IMR-90 (cell line): ENCODE measurements around the gene UCK2. TPM values are rescaled to one million over a fixed set of nuclear protein-coding genes. Genes with fewer than 3 reads are reported as not detected.

ENCODE experiments used
- ATAC-seq: fragments of 200-7000 bp; cut with Tn5 transposase; 2 replicates; pipeline ENCODE4 v1.9.1; 2020; ENCODE audit warnings: low read depth, mild to moderate bottlenecking, moderate library complexity
- BruUV-seq: library from RNA; stranded (reverse); fragments of 400-500 nt; replicated peaks from 2 replicates; lab custom pipeline; 2021; lab: Mats Ljungman, UMichigan
- CTCF ChIA-PET: fragments of 300-600 bp; formaldehyde crosslinking; extraction: SDS; loops from one replicate; lab custom pipeline; 2021; ENCODE audit warnings: antibody characterized with exemption; lab: Yijun Ruan, JAX
- POLR2A ChIA-PET: fragments of 300-600 bp; sonication (Branson Sonifier 250); formaldehyde crosslinking; loops from one replicate; lab custom pipeline; 2022; ENCODE audit warnings: antibody characterized with exemption; ENCODE audit not compliant: unreplicated experiment; lab: Charles Lee
- DNase-seq: peaks from one replicate; pipeline ENCODE4 v3.0.0; 2013
- H2AFZ ChIP-seq: replicated peaks from 2 replicates; pipeline ENCODE3; 2013; ENCODE audit warnings: low read length, mild to moderate bottlenecking; ENCODE audit not compliant: poor library complexity
- H2AK5ac ChIP-seq: 2 replicates; pipeline ENCODE4 v1.6.1; 2013; ENCODE audit warnings: low read depth, low read length, inconsistent platforms
- H2AK9ac ChIP-seq: replicated peaks from 2 replicates; pipeline ENCODE3; 2013; ENCODE audit warnings: mild to moderate bottlenecking, low read depth, low read length, moderate library complexity; ENCODE audit not compliant: poor library complexity
- H2BK120ac ChIP-seq: 2 replicates; pipeline ENCODE4 v1.6.1; 2013; ENCODE audit warnings: low read depth, low read length, inconsistent platforms
- H2BK15ac ChIP-seq: 3 replicates; pipeline ENCODE4 v1.6.1; 2013; ENCODE audit warnings: low read depth, low read length, inconsistent platforms
- H2BK20ac ChIP-seq: 2 replicates; pipeline ENCODE4 v1.6.1; 2013; ENCODE audit warnings: low read depth, mild to moderate bottlenecking, inconsistent platforms, low read length, moderate library complexity
- H2BK5ac ChIP-seq: 2 replicates; pipeline ENCODE4 v1.6.1; 2013; ENCODE audit warnings: mild to moderate bottlenecking, low read depth, low read length, inconsistent platforms; ENCODE audit not compliant: poor library complexity, severe bottlenecking
- H3K14ac ChIP-seq: replicated peaks from 2 replicates; pipeline ENCODE4 v1.6.1; 2013; ENCODE audit warnings: low read depth, low read length, inconsistent platforms
- H3K18ac ChIP-seq: 2 replicates; pipeline ENCODE4 v1.6.1; 2013; ENCODE audit warnings: low read depth, low read length, control low read depth
- H3K23ac ChIP-seq: 2 replicates; pipeline ENCODE4 v1.6.1; 2013; ENCODE audit warnings: low read depth, low read length, inconsistent platforms
- H3K27ac ChIP-seq: 2 replicates; pipeline ENCODE4 v1.5.1; 2013; ENCODE audit warnings: mild to moderate bottlenecking, control low read depth, low read length; ENCODE audit not compliant: insufficient read depth
- H3K27me3 ChIP-seq: 2 replicates; pipeline ENCODE4 v1.6.1; 2013; ENCODE audit warnings: low read length; ENCODE audit not compliant: control insufficient read depth, insufficient read depth
- H3K36me3 ChIP-seq: 2 replicates; pipeline ENCODE4 v1.6.1; 2013; ENCODE audit warnings: low read length, mixed read lengths; ENCODE audit not compliant: control insufficient read depth, insufficient read depth
- H3K4ac ChIP-seq: 2 replicates; pipeline ENCODE4 v1.6.1; 2013; ENCODE audit warnings: low read depth, low read length, inconsistent platforms
- H3K4me1 ChIP-seq: 2 replicates; pipeline ENCODE4 v1.6.1; 2013; ENCODE audit warnings: low read length, mixed read lengths; ENCODE audit not compliant: control insufficient read depth, insufficient read depth
- H3K4me2 ChIP-seq: 2 replicates; pipeline ENCODE4 v1.6.1; 2013; ENCODE audit warnings: low read depth, mild to moderate bottlenecking, control low read depth, low read length, moderate library complexity
- H3K4me3 ChIP-seq: 2 replicates; pipeline ENCODE4 v1.5.1; 2013; ENCODE audit warnings: low read depth, mild to moderate bottlenecking, control low read depth, low read length, moderate library complexity; ENCODE audit not compliant: insufficient read depth
- H3K56ac ChIP-seq: 2 replicates; pipeline ENCODE4 v1.6.1; 2013; ENCODE audit warnings: low read length, inconsistent platforms; ENCODE audit not compliant: insufficient read depth; ENCODE audit errors: extremely low read depth
- H3K79me1 ChIP-seq, 2 experiments: 2 replicates each; pipeline ENCODE4 v1.6.1; 2013; ENCODE audit warnings: low read length in 2 of 2, inconsistent platforms in 1 of 2, low read depth in 1 of 2
- H3K9ac ChIP-seq: 2 replicates; pipeline ENCODE4 v1.6.1; 2013; ENCODE audit warnings: low read depth, low read length, control low read depth
- H3K9me1 ChIP-seq: 2 replicates; pipeline ENCODE4 v1.6.1; 2013; ENCODE audit warnings: low read length, inconsistent platforms; ENCODE audit not compliant: insufficient read depth
- H3K9me3 ChIP-seq: 2 replicates; pipeline ENCODE4 v1.6.1; 2013; ENCODE audit warnings: low read length; ENCODE audit not compliant: control insufficient read depth, insufficient read depth
- H4K20me1 ChIP-seq: 2 replicates; pipeline ENCODE4 v1.6.1; 2013; ENCODE audit warnings: low read length, inconsistent platforms; ENCODE audit not compliant: insufficient read depth
- H4K5ac ChIP-seq: 2 replicates; pipeline ENCODE4 v1.6.1; 2013; ENCODE audit warnings: mild to moderate bottlenecking, low read depth, low read length, control low read depth
- H4K8ac ChIP-seq, 2 experiments: 2 replicates each; pipeline ENCODE4 v1.6.1; 2013; ENCODE audit warnings: low read depth in 2 of 2, low read length in 2 of 2, control low read depth in 1 of 2, inconsistent platforms in 1 of 2
- H4K91ac ChIP-seq: 2 replicates; pipeline ENCODE4 v1.6.1; 2013; ENCODE audit warnings: low read depth, low read length, inconsistent platforms; ENCODE audit not compliant: insufficient read depth
- BHLHE40 ChIP-seq: fragments of 150-350 bp; IDR thresholded peaks from 2 replicates; pipeline ENCODE4 v1.6.1; 2016; ENCODE audit warnings: mild to moderate bottlenecking, low read depth, low read length
- CHD1 ChIP-seq: IDR thresholded peaks from 2 replicates; pipeline ENCODE4 v1.6.1; 2012; ENCODE audit warnings: low read depth, low read length, improper control_type of control experiment
- FOS ChIP-seq: fragments of 150-350 bp; IDR thresholded peaks from 2 replicates; pipeline ENCODE4 v1.6.1; 2016; ENCODE audit warnings: low read depth, low read length
- MAFK ChIP-seq: IDR thresholded peaks from 2 replicates; pipeline ENCODE4 v1.6.1; 2012; ENCODE audit warnings: low read depth, low read length, improper control_type of control experiment
- MXI1 ChIP-seq: IDR thresholded peaks from 2 replicates; pipeline ENCODE4 v1.6.1; 2012; ENCODE audit warnings: low read depth, mild to moderate bottlenecking, low read length, moderate library complexity, borderline replicate concordance
- NFE2L2 ChIP-seq: fragments of 150-350 bp; IDR thresholded peaks from 2 replicates; pipeline ENCODE4 v1.6.1; 2016; ENCODE audit warnings: low read depth, mild to moderate bottlenecking, low read length
- POLR2A ChIP-seq: IDR thresholded peaks from 2 replicates; pipeline ENCODE4 v1.6.1; 2012; ENCODE audit warnings: mild to moderate bottlenecking, low read depth, low read length
- RAD21 ChIP-seq: IDR thresholded peaks from 2 replicates; pipeline ENCODE4 v1.6.1; 2012; ENCODE audit warnings: low read length, improper control_type of control experiment
- RCOR1 ChIP-seq: IDR thresholded peaks from 2 replicates; pipeline ENCODE4 v1.6.1; 2012; ENCODE audit warnings: mild to moderate bottlenecking, low read length, improper control_type of control experiment; ENCODE audit not compliant: insufficient replicate concordance
- RFX5 ChIP-seq: IDR thresholded peaks from 2 replicates; pipeline ENCODE4 v1.8.0; 2012; ENCODE audit warnings: low read depth, mild to moderate bottlenecking, low read length, moderate library complexity
- USF2 ChIP-seq: fragments of 150-350 bp; IDR thresholded peaks from 2 replicates; pipeline ENCODE4 v1.6.1; 2017; ENCODE audit warnings: mild to moderate bottlenecking, antibody characterized with exemption, low read length, low read depth
- WGBS, 2 experiments: methylation state at CpG; one replicate each; pipeline versions ENCODE4 v1.1.5 to v1.1.7; 2013; ENCODE audit warnings: missing lambda C conversion rate in 2 of 2; ENCODE audit not compliant: insufficient read length in 1 of 2; ENCODE audit errors: extremely low coverage in 2 of 2; 5-methylcytosine and 5-hydroxymethylcytosine counted together
- dilution Hi-C: fragments of 300-500 bp; cut with HindIII; formaldehyde crosslinking; loops from one replicate; pipeline ENCODE4 v1.14.3; 2018; ENCODE audit warnings: low sequenced_read_pairs; ENCODE audit not compliant: unreplicated experiment
- in situ Hi-C: fragments of 300-500 bp; cut with MboI; formaldehyde crosslinking; loops from 3 replicates; pipeline ENCODE4 v1.14.3; 2019; ENCODE audit warnings: low sequenced_read_pairs, inconsistent platforms, mixed read lengths
- intact Hi-C: fragments of 100-400 bp; cut with micrococcal nuclease; formaldehyde crosslinking; loops from 2 replicates; pipeline ENCODE4 v1.10.0; 2022
- polyA plus RNA-seq, 3 experiments: library from polyadenylated mRNA; depleted of rRNA; stranded (reverse); fragments of >200 nt; gene quantifications; 2 replicates each; pipeline ENCODE4 v1.2.3, GENCODE V29; 2012; ENCODE audit warnings: low replicate concordance in 1 of 3
- total RNA-seq: library from RNA; depleted of rRNA; stranded (reverse); fragments of >200 nt; gene quantifications from 2 replicates; pipeline ENCODE4 v1.2.3, GENCODE V29; 2012
- TF ChIP-seq, protein P1 (sequence below): conservative IDR thresholded peaks from 2 replicates; pipeline ENCODE4 v1.5.1; 2012; ENCODE audit warnings: mild to moderate bottlenecking, low read depth, low read length, improper control_type of control experiment

UCK2 gene
- total and polyA plus RNA-seq, 2 of the 4 experiments (the other 2 are of a cell fraction) = 83.0 to 87.8 TPM

DNA sequence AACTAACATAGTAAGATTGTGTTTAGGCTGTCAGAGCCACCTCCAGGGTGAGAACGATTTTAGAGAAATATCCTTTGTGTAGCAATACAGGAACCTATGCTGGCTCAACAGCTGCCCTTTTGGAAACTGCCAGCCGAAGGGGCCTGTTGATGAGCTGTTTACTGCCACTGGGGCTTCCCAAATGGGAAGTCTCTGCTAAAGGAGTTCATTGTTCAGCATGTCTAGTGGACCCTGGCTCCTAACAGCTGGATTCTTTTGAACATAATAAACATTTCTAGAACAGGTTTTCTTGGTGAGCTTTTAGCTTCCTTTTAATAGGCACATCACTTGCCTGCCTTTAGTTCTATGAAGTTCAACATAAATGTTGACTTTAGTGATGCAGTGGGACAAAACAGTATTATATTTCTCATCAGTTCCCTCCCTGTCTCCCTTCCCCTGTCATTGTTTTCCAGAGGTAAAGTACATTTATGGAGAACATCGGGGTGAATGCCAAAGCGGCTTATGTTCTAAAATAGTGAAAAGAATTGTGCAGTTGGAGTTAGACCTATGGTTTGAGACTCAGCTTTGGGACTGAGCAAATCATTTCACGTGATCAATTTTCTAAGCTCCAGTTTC lies 57.4 kb downstream of the UCK2 start:
- H4K8ac ChIP-seq = no peak overlapping the region
- intact Hi-C loops = no loop called here
- H3K56ac ChIP-seq = no peak overlapping the region
- no peak overlapping the region for H2BK5ac ChIP-seq
- no peak overlapping the region for H2AK5ac ChIP-seq
- H3K4me1 ChIP-seq = peaks cover 11% of the 10 kb centered on the region
- no peak overlapping the region for H2BK15ac ChIP-seq
- no peak overlapping the region for H3K4ac ChIP-seq
- H4K91ac ChIP-seq = no peak overlapping the region
- in situ Hi-C loops = no loop called here
- no peak overlapping the region for H3K4me3 ChIP-seq
- no peak overlapping the region for H3K23ac ChIP-seq
- no peak overlapping the region for H2BK120ac ChIP-seq
- peaks cover 27% of the 10 kb centered on the region for H4K20me1 ChIP-seq
- no peak overlapping the region for H2BK20ac ChIP-seq
- ChIA-PET POLR2A (no interaction called here), CTCF (interaction anchor here (0.8 to 1.8 kb wide), 3 partner anchors 10 to 13 kb away, joined by 3 to 8 read pairs (median 3); no protein-coding TSS in a partner anchor)
- peak overlapping the region; percentile 7; the same call in 1 of the 2 replicates for H3K18ac ChIP-seq
- H3K4me2 ChIP-seq = peak overlapping the region; percentile 3; the same call in 1 of the 2 replicates
- dilution Hi-C loops = no loop called here
- ATAC-seq (peak; percentile 50), DNase-seq (no peak)
- H3K36me3 ChIP-seq = no peaks in the 10 kb centered on the region; the same call in 1 of the 2 replicates
- H3K9me1 ChIP-seq = peaks cover 19% of the 10 kb centered on the region
- no peaks in the 10 kb centered on the region for H3K9me3 ChIP-seq
- no TSS peak for BruUV-seq
- no peaks in the 10 kb centered on the region for H3K27me3 ChIP-seq
- no peak overlapping the region for H2AFZ ChIP-seq
- H3K14ac ChIP-seq = no peak overlapping the region; the same call in 1 of the 2 replicates
- no peak overlapping the region; the same call in 1 of the 2 replicates for H3K27ac ChIP-seq
- TF ChIP-seq POLR2A (no peak), FOS (no peak), MXI1 (no peak), RFX5 (no peak), CHD1 (no peak), RAD21 (no peak), NFE2L2 (no peak), USF2 (no peak), MAFK (no peak), BHLHE40 (no peak), RCOR1 (no peak)
- TF ChIP-seq, protein P1, sequence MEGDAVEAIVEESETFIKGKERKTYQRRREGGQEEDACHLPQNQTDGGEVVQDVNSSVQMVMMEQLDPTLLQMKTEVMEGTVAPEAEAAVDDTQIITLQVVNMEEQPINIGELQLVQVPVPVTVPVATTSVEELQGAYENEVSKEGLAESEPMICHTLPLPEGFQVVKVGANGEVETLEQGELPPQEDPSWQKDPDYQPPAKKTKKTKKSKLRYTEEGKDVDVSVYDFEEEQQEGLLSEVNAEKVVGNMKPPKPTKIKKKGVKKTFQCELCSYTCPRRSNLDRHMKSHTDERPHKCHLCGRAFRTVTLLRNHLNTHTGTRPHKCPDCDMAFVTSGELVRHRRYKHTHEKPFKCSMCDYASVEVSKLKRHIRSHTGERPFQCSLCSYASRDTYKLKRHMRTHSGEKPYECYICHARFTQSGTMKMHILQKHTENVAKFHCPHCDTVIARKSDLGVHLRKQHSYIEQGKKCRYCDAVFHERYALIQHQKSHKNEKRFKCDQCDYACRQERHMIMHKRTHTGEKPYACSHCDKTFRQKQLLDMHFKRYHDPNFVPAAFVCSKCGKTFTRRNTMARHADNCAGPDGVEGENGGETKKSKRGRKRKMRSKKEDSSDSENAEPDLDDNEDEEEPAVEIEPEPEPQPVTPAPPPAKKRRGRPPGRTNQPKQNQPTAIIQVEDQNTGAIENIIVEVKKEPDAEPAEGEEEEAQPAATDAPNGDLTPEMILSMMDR = no peak
- H3K79me1 ChIP-seq = peaks cover 63 to 87% of the 10 kb centered on the region in 2 experiments
- WGBS, 2 experiments = no CpG with 5 or more reads among the region's 5 CpGs
- no peak overlapping the region; the same call in 1 of the 2 replicates for H4K5ac ChIP-seq
- H3K9ac ChIP-seq = no peak overlapping the region
- no peak overlapping the region for H2AK9ac ChIP-seq
